Fibroblast of lung (primary cell): ENCODE results near the gene RPS29. TPM values are rescaled to one million over a fixed set of nuclear protein-coding genes. Genes with fewer than 3 reads are reported as not detected.

Source experiments
- DNase-seq, 2 donors: peaks; one replicate each; pipeline versions ENCODE4 v3.0.0 to v3.0.0-alpha.2; 2010; ENCODE audit warnings: low read depth in 2 of 2
- H2AFZ ChIP-seq: 2 replicates; pipeline ENCODE4 v1.5.1; 2012; ENCODE audit warnings: low read length, control low read depth, inconsistent platforms
- H3K27ac ChIP-seq: 2 replicates; pipeline ENCODE4 v1.5.1; 2011; ENCODE audit warnings: low read length, control low read depth; ENCODE audit not compliant: insufficient read depth
- H3K27me3 ChIP-seq: 2 replicates; pipeline ENCODE4 v1.5.1; 2011; ENCODE audit warnings: mild to moderate bottlenecking, low read length; ENCODE audit not compliant: control insufficient read depth, insufficient read depth
- H3K36me3 ChIP-seq: 2 replicates; pipeline ENCODE4 v1.5.1; 2011; ENCODE audit warnings: low read length; ENCODE audit not compliant: control insufficient read depth, insufficient read depth
- H3K4me1 ChIP-seq: 2 replicates; pipeline ENCODE4 v1.5.1; 2011; ENCODE audit warnings: low read length; ENCODE audit not compliant: control insufficient read depth, insufficient read depth; ENCODE audit errors: extremely low read depth
- H3K4me2 ChIP-seq: 2 replicates; pipeline ENCODE4 v1.5.1; 2011; ENCODE audit warnings: low read length, control low read depth; ENCODE audit not compliant: insufficient read depth; ENCODE audit errors: extremely low read depth
- H3K4me3 ChIP-seq, 4 experiments: fragments of 200-600 bp in 1 of 4; sonication (generic) in 1 of 4; replicated peaks in 1 of 4; 2 replicates each; pipeline ENCODE4 v1.5.1; 2011 to 2016; ENCODE audit warnings: low read length in 4 of 4, low read depth in 3 of 4, mild to moderate bottlenecking in 3 of 4, control low read depth in 2 of 4, inconsistent platforms in 1 of 4, mixed read lengths in 1 of 4; ENCODE audit not compliant: insufficient read depth in 1 of 4; ENCODE audit errors: control extremely low read depth in 1 of 4
- H3K79me2 ChIP-seq: 2 replicates; pipeline ENCODE4 v1.5.1; 2012; ENCODE audit warnings: mild to moderate bottlenecking, low read length, inconsistent platforms; ENCODE audit not compliant: control insufficient read depth, insufficient read depth
- H3K9ac ChIP-seq: 2 replicates; pipeline ENCODE4 v1.5.1; 2011; ENCODE audit warnings: mild to moderate bottlenecking, low read length, control low read depth; ENCODE audit not compliant: insufficient read depth
- H3K9me3 ChIP-seq: 2 replicates; pipeline ENCODE4 v1.5.1; 2012; ENCODE audit warnings: low read depth, low read length; ENCODE audit not compliant: control insufficient read depth, insufficient read depth
- H4K20me1 ChIP-seq: 2 replicates; pipeline ENCODE4 v1.5.1; 2011; ENCODE audit warnings: low read length; ENCODE audit not compliant: control insufficient read depth, insufficient read depth; ENCODE audit errors: extremely low read depth
- EZH2 ChIP-seq: IDR thresholded peaks from 2 replicates; pipeline ENCODE4 v1.5.1; 2012; ENCODE audit warnings: low read length, control low read depth, mild to moderate bottlenecking; ENCODE audit errors: missing control alignments
- polyA plus RNA-seq, 2 donors: library from polyadenylated mRNA; depleted of rRNA in 1 of 2; stranded (reverse) in 1 of 2; unstranded in 1 of 2; fragments of >200 nt; gene quantifications; 2 replicates each; pipeline ENCODE4 v1.2.1, GENCODE V29; 2011 to 2012; ENCODE audit warnings: missing spikeins in 1 of 2
- total RNA-seq: library from RNA; depleted of rRNA; stranded (reverse); fragments of >200 nt; gene quantifications from 2 replicates; pipeline ENCODE4 v1.2.1, GENCODE V29; 2014
- TF ChIP-seq, protein P1 (sequence below), 2 donors: IDR thresholded peaks in 1 of 2; conservative IDR thresholded peaks in 1 of 2; 1 replicate in 1 of 2; 2 replicates in 1 of 2; pipeline ENCODE4 v1.5.1; 2011 to 2012; ENCODE audit warnings: low read length in 2 of 2, control low read depth in 1 of 2, inconsistent platforms in 1 of 2, low read depth in 1 of 2, mild to moderate bottlenecking in 1 of 2

Gene RPS29
- total and polyA plus RNA-seq, 2 donors (not counting 1 experiment from before 2014, with no cell fraction given) = 1,182 to 7,256 TPM

DNA sequence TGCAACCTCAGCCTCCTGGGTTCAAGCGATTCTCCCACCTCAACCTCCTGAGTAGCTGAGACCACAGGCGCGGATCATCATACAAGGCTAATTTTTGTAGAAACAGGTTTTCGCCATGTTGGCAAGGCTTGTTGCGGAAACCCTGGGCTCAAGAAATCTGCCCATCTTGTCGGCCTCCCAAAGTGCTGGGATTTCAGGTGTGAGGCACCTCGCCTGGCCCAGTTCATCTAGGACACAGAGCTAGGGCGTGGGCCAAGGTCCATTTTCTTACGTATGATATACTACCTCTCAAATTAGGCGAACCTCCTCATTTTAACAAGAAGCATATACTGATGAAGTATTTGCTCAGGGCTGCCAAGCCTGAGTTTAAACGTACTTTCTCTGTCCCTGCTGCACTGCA, 2.1 kb downstream of the RPS29 start:
- TF ChIP-seq, protein P1, sequence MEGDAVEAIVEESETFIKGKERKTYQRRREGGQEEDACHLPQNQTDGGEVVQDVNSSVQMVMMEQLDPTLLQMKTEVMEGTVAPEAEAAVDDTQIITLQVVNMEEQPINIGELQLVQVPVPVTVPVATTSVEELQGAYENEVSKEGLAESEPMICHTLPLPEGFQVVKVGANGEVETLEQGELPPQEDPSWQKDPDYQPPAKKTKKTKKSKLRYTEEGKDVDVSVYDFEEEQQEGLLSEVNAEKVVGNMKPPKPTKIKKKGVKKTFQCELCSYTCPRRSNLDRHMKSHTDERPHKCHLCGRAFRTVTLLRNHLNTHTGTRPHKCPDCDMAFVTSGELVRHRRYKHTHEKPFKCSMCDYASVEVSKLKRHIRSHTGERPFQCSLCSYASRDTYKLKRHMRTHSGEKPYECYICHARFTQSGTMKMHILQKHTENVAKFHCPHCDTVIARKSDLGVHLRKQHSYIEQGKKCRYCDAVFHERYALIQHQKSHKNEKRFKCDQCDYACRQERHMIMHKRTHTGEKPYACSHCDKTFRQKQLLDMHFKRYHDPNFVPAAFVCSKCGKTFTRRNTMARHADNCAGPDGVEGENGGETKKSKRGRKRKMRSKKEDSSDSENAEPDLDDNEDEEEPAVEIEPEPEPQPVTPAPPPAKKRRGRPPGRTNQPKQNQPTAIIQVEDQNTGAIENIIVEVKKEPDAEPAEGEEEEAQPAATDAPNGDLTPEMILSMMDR (conservative IDR thresholded peaks at IDR 0.05 in 1 of 2, IDR thresholded peaks at IDR 0.05 in 1 of 2; ENCODE audit: low read depth in 1 of 2, low read length in 2 of 2) = no peak
- no peak for TF ChIP-seq EZH2
- no peak overlapping the region for H3K27ac ChIP-seq
- H3K4me2 ChIP-seq = peak overlapping the region; percentile 59
- no peaks in the 10 kb centered on the region for H4K20me1 ChIP-seq
- no peak overlapping the region for H2AFZ ChIP-seq
- H3K4me1 ChIP-seq = no peaks in the 10 kb centered on the region
- H3K4me3 ChIP-seq = peak overlapping the region; percentile 68 to 97 (median 96)
- H3K27me3 ChIP-seq = no peaks in the 10 kb centered on the region
- H3K79me2 ChIP-seq = peaks cover 54% of the 10 kb centered on the region
- H3K9ac ChIP-seq = no peak overlapping the region
- H3K36me3 ChIP-seq = peaks cover 9% of the 10 kb centered on the region
- DNase-seq = no peak
- no peaks in the 10 kb centered on the region for H3K9me3 ChIP-seq

DNA sequence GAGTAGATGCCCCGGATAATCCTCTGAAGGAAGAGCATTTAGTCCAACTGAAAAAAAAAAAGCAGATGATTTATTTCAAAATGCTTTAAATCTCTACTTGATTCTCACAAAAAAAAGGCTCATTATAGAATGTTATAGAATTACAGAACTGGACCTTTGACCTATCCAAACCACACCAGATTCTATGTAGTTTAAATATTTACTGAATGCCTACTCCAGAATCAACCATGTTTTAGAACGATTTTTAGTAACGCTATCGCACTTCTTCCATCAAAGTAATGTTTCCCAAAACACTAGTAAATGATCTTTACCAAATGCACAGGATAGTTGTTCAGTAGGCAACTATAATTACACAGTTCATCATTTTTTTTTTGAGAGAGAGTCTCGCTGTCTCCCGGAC, 2.6 kb downstream of the RPS29 start:
- no peaks in the 10 kb centered on the region for H3K4me1 ChIP-seq
- no peaks in the 10 kb centered on the region for H3K9me3 ChIP-seq
- H3K4me2 ChIP-seq = peak overlapping the region; percentile 59
- no peak overlapping the region for H3K9ac ChIP-seq
- TF ChIP-seq, protein P1 (conservative IDR thresholded peaks at IDR 0.05 in 1 of 2, IDR thresholded peaks at IDR 0.05 in 1 of 2; ENCODE audit: low read depth in 1 of 2, low read length in 2 of 2) = no peak
- TF ChIP-seq EZH2 = no peak
- peak overlapping the region in 2 of 4 experiments; percentile 68 to 95 for H3K4me3 ChIP-seq
- no peak overlapping the region for H2AFZ ChIP-seq
- peaks cover 9% of the 10 kb centered on the region for H3K36me3 ChIP-seq
- peak in 1 of 2 donors; percentile 52 for DNase-seq
- H4K20me1 ChIP-seq = no peaks in the 10 kb centered on the region
- no peaks in the 10 kb centered on the region for H3K27me3 ChIP-seq
- peaks cover 54% of the 10 kb centered on the region for H3K79me2 ChIP-seq
- H3K27ac ChIP-seq = no peak overlapping the region

DNA sequence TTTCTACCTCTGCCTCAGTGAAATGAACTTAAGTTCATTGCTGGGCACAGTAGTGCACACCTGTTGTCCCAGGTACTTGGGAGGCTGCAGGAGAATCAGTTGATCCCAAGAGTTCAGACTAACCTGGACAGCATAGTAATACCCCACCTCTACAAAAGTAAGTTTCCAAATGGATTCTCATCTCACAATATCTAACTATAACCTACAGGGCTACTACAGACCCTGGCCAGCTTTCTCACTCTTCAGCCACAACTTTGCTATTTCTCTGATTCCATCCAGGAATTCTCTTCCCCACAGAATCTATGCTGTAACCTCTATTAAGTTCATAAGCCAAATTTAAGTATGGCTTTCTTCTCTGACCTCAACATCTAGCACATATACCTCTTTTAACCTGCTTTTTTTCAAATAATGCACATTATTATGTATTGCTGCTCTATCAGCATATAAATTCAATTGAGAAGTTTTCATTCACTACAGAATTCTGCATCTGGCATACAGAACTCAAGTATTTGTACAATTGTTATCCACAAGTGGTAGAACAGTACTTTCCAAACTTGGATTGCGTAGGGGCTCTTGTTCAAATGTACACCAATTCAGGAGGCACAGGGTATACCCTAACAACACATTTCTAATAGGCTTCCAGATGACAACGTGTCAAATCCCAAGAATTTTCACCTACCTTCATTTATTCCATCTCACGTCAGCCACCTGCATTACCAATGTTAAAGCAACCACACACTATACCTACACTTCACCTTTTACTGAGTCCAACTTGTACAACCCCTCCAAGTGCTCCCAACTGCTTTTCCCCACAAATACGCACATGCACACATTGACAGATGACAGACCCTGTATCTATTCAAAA, 3.8 kb downstream of the RPS29 start:
- no peak overlapping the region for H3K27ac ChIP-seq
- H3K9me3 ChIP-seq = no peaks in the 10 kb centered on the region
- DNase-seq = no peak
- no peak overlapping the region for H2AFZ ChIP-seq
- peaks cover 10% of the 10 kb centered on the region for H3K36me3 ChIP-seq
- H3K4me2 ChIP-seq = no peak overlapping the region
- H3K4me1 ChIP-seq = no peaks in the 10 kb centered on the region
- TF ChIP-seq, protein P1 (conservative IDR thresholded peaks at IDR 0.05 in 1 of 2, IDR thresholded peaks at IDR 0.05 in 1 of 2; ENCODE audit: low read depth in 1 of 2, low read length in 2 of 2) = no peak
- no peak for TF ChIP-seq EZH2
- no peaks in the 10 kb centered on the region for H4K20me1 ChIP-seq
- no peak overlapping the region for H3K9ac ChIP-seq
- H3K79me2 ChIP-seq = peaks cover 54% of the 10 kb centered on the region
- no peaks in the 10 kb centered on the region for H3K27me3 ChIP-seq
- no peak overlapping the region for H3K4me3 ChIP-seq
